Activated T-cell treated with anti-CD3 and anti-CD28 coated beads, Interleukin-2, amount 50 U/mL, for 48 hours (primary cell): ENCODE measurements around the gene MDFIC2.
"Not testable (repeated sequence)": the region's sequence is repeated elsewhere in the genome, so short reads cannot be mapped to it uniquely, and the experiment has no call there.

Source experiments
- DNase-seq, 2 experiments: peaks; one replicate each; pipeline ENCODE4 v3.0.0-alpha.2; 2020

The MDFIC2 gene

GRCh38 chr3:70312336-70312735, at the start of gene MDFIC2:
Gene MDFIC2 (minus strand): TSS chr3:70312638. CDS start chr3:70311973, 665 bp downstream.
- DNase-seq: no peak

- no peak for DNase-seq
Observed at GRCh38 chr3:70360979-70361760, 48.7 kb upstream of the MDFIC2 start.

GRCh38 chr3:70359711-70360110, 47.3 kb upstream of the MDFIC2 start:
- no peak for DNase-seq

- DNase-seq: no peak
Observed at GRCh38 chr3:70358978-70359580, 46.6 kb upstream of the MDFIC2 start.

GRCh38 chr3:70352215-70352614, 39.8 kb upstream of the MDFIC2 start:
- DNase-seq: no peak

GRCh38 chr3:70342149-70342548, 29.7 kb upstream of the MDFIC2 start:
- no peak for DNase-seq

GRCh38 chr3:70336885-70337284, 24.4 kb upstream of the MDFIC2 start:
- not testable (repeated sequence) for DNase-seq

GRCh38 chr3:70333080-70333479, 20.6 kb upstream of the MDFIC2 start:
- DNase-seq: no peak

- DNase-seq: no peak
Observed at GRCh38 chr3:70315021-70315420, 2.6 kb upstream of the MDFIC2 start.

- no peak for DNase-seq
Observed at GRCh38 chr3:70310809-70311208, 1.6 kb downstream of the MDFIC2 start.

- no peak for DNase-seq
Observed at GRCh38 chr3:70309591-70309990, 2.8 kb downstream of the MDFIC2 start.

GRCh38 chr3:70308760-70309159, 3.7 kb downstream of the MDFIC2 start:
- DNase-seq: no peak

GRCh38 chr3:70306736-70307135, 5.7 kb downstream of the MDFIC2 start:
- no peak for DNase-seq

- DNase-seq: no peak
Observed at GRCh38 chr3:70298385-70298784, 14.1 kb downstream of the MDFIC2 start.

- no peak for DNase-seq
Observed at GRCh38 chr3:70291097-70291482, 21.3 kb downstream of the MDFIC2 start.

GRCh38 chr3:70290431-70291096, 21.9 kb downstream of the MDFIC2 start:
- DNase-seq: not testable (repeated sequence)

GRCh38 chr3:70281663-70282062, 30.8 kb downstream of the MDFIC2 start:
- no peak for DNase-seq

- DNase-seq: no peak
Observed at GRCh38 chr3:70277304-70277703, 35.1 kb downstream of the MDFIC2 start.

- no peak for DNase-seq
Observed at GRCh38 chr3:70276901-70277300, 35.5 kb downstream of the MDFIC2 start.

- no peak for DNase-seq
Observed at GRCh38 chr3:70273492-70273891, 38.9 kb downstream of the MDFIC2 start.

GRCh38 chr3:70272798-70273197, 39.6 kb downstream of the MDFIC2 start:
- no peak for DNase-seq

GRCh38 chr3:70264122-70264780, 48.2 kb downstream of the MDFIC2 start:
- DNase-seq: no peak

- DNase-seq: no peak
Observed at GRCh38 chr3:70261283-70261682, 51.2 kb downstream of the MDFIC2 start.

- DNase-seq: no peak
Observed at GRCh38 chr3:70256566-70256965, 55.9 kb downstream of the MDFIC2 start.
